ENCODE measurements around the gene STH.
"Not testable (repeated sequence)": the region's sequence is repeated elsewhere in the genome, so short reads cannot be mapped to it uniquely, and the experiment has no call there.

DNA sequence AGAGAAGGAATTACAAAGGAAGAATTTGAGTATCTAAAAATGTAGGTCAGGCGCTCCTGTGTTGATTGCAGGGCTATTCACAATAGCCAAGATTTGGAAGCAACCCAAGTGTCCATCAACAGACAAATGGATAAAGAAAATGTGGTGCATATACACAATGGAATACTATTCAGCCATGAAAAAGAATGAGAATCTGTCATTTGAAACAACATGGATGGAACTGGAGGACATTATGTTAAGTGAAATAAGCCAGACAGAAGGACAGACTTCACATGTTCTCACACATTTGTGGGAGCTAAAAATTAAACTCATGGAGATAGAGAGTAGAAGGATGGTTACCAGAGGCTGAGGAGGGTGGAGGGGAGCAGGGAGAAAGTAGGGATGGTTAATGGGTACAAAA, 7.0 kb downstream of the STH start:
- TF ChIP-seq, protein P1, sequence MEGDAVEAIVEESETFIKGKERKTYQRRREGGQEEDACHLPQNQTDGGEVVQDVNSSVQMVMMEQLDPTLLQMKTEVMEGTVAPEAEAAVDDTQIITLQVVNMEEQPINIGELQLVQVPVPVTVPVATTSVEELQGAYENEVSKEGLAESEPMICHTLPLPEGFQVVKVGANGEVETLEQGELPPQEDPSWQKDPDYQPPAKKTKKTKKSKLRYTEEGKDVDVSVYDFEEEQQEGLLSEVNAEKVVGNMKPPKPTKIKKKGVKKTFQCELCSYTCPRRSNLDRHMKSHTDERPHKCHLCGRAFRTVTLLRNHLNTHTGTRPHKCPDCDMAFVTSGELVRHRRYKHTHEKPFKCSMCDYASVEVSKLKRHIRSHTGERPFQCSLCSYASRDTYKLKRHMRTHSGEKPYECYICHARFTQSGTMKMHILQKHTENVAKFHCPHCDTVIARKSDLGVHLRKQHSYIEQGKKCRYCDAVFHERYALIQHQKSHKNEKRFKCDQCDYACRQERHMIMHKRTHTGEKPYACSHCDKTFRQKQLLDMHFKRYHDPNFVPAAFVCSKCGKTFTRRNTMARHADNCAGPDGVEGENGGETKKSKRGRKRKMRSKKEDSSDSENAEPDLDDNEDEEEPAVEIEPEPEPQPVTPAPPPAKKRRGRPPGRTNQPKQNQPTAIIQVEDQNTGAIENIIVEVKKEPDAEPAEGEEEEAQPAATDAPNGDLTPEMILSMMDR (IDR thresholded peaks at IDR 0.05), result not testable (repeated sequence)
- TF ChIP-seq POLR2A (IDR thresholded peaks at IDR 0.05), result not testable (repeated sequence)
